ENCODE measurements around the gene TMEM271.
"Not testable (repeated sequence)": the region's sequence is repeated elsewhere in the genome, so short reads cannot be mapped to it uniquely, and the experiment has no call there.

Gene TMEM271

GRCh38 chr4:578451-579443 is 2.7 kb upstream of the TMEM271 start:
- no peak for DNase-seq

GRCh38 chr4:577499-578450 is 1.7 kb upstream of the TMEM271 start:
- DNase-seq, result no peak

- no peak for DNase-seq
Measured at GRCh38 chr4:576991-577498, 950 bp upstream of the TMEM271 start.

- no peak for DNase-seq
Measured at GRCh38 chr4:575281-576141, 584 bp downstream of the TMEM271 start.

GRCh38 chr4:574346-575161 is 1.5 kb downstream of the TMEM271 start:
- no peak for DNase-seq

- no peak for DNase-seq
Measured at GRCh38 chr4:573122-573892, 2.8 kb downstream of the TMEM271 start.

GRCh38 chr4:572594-572993 is 3.5 kb downstream of the TMEM271 start:
- no peak for DNase-seq

- no peak for DNase-seq
Measured at GRCh38 chr4:571838-572572, 4.1 kb downstream of the TMEM271 start.

GRCh38 chr4:570754-571153 is 5.3 kb downstream of the TMEM271 start:
- no peak for DNase-seq

GRCh38 chr4:569958-570667 is 6.0 kb downstream of the TMEM271 start:
- no peak for DNase-seq

GRCh38 chr4:568962-569361 is 7.1 kb downstream of the TMEM271 start:
- no peak for DNase-seq

GRCh38 chr4:568351-568652 is 7.8 kb downstream of the TMEM271 start:
- DNase-seq, result no peak

GRCh38 chr4:567457-568350 is 8.4 kb downstream of the TMEM271 start:
- DNase-seq, result no peak

- DNase-seq, result no peak
Measured at GRCh38 chr4:566508-567295, 9.4 kb downstream of the TMEM271 start.

- no peak for DNase-seq
Measured at GRCh38 chr4:566035-566434, 10.1 kb downstream of the TMEM271 start.

- not testable (repeated sequence) for DNase-seq
Measured at GRCh38 chr4:565614-566013, 10.5 kb downstream of the TMEM271 start.

GRCh38 chr4:562458-562857 is 13.6 kb downstream of the TMEM271 start:
- not testable (repeated sequence) for DNase-seq
